GM12892 (cell line): Measurements from ENCODE around the gene KIAA0753.

Source experiments
- DNase-seq: peaks from one replicate; pipeline ENCODE4 v3.0.0; 2011; ENCODE audit not compliant: insufficient read length
- FAIRE-seq: peaks from 2 replicates; lab custom pipeline; 2011; peaks lifted over from hg19 to GRCh38; lab: Jason Lieb, UNC
- POLR2A ChIP-seq: IDR thresholded peaks from 2 replicates; pipeline ENCODE4 v1.6.1; 2011; ENCODE audit warnings: low read depth, low read length, control low read depth
- POLR2AphosphoS5 ChIP-seq: IDR thresholded peaks from 2 replicates; pipeline ENCODE4 v1.6.1; 2011; ENCODE audit warnings: low read depth, low read length, control low read depth
- TAF1 ChIP-seq: IDR thresholded peaks from 2 replicates; pipeline ENCODE4 v1.6.1; 2011; ENCODE audit warnings: low read depth, mild to moderate bottlenecking, control low read depth, low read length, borderline replicate concordance

KIAA0753 gene

GRCh38 chr17:6679241-6679640 lies 38.7 kb upstream of the KIAA0753 start:
- no peak for FAIRE-seq
- no peak for TF ChIP-seq POLR2AphosphoS5
- no peak for TF ChIP-seq POLR2A
- no peak for TF ChIP-seq TAF1
- no peak for DNase-seq

DNA sequence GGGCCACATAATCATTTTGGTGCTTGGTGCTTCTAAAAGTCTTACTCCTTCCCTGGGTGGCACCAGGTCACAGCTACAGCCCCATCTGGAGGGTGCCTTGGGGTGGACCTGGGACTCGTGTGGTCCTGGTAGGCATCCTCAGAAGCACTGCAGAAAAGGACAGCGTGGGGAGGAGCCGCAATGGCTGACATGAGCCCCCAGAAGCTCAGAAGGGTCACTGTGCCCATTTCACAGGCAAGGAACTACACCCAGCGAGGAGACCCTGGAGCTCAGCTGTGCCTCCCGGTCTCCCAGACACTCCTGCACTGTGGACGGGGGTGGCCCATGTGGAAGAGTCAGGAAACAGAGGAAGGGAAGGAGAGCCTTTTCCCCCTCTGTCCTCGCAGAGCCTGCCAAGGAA lies 37.4 kb upstream of the KIAA0753 start:
- no peak for FAIRE-seq
- TF ChIP-seq POLR2AphosphoS5 (no peak), POLR2A (no peak), TAF1 (no peak)

GRCh38 chr17:6677158-6677831 lies 36.8 kb upstream of the KIAA0753 start:
- DNase-seq (no peak), FAIRE-seq (no peak)
- no peak for TF ChIP-seq TAF1
- no peak for TF ChIP-seq POLR2A
- TF ChIP-seq POLR2AphosphoS5, result no peak

More for the DNA sequence above, 37.4 kb upstream of the KIAA0753 start:
- DNase-seq, result no peak

DNA sequence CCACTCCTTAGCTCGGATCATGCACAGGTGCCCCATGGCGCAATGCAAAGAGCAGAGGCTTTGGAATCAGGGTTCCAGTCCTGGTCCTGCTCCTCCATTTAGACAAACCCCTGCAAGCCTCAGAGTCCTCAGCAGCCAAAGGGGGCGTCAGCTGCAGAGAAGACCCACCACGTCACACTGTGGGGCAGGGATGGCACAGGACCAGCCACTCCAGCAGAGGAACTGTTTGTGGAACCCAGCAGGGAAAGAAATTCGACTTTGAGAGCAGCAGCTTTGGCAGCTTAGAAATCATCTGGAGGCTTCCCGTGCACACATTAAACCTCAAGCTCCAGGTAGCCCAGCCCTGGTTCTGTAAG lies 36.3 kb upstream of the KIAA0753 start:
- no peak for DNase-seq
- TF ChIP-seq POLR2AphosphoS5 (no peak), TAF1 (no peak)
- FAIRE-seq, result no peak

DNA sequence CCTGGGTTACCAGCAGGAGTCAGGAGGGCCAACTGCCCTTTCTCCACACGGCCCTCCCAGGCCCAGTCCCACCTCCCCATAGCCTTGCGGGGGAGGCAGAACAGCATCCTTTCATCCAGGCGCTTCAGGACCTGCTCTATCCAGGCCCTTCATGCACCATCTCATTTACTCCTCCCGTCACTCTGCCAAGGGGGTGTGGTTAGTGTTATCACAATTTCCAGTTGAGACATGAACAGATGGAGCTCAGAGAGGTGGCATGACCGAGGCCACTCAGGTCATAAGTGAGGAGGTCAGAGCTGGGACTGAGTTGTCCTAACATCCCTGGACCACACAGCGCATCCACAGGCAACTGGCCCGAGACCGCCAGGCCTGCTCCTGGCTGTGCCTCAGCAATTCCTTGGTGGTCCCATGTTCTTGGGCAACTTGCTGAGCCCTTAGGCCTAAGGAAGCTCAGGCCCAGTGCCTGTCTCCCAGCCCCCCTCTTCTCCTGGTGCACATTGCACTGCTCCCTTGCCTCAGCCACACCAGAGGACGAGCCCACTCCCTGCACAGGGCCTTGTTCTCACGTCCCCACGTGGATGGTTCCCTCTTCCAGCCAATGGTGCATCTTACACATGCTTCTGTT lies 34.8 kb upstream of the KIAA0753 start:
- DNase-seq (no peak), FAIRE-seq (no peak)
- TF ChIP-seq POLR2AphosphoS5, result no peak
- TF ChIP-seq POLR2A, result no peak
- TF ChIP-seq TAF1, result no peak

DNA sequence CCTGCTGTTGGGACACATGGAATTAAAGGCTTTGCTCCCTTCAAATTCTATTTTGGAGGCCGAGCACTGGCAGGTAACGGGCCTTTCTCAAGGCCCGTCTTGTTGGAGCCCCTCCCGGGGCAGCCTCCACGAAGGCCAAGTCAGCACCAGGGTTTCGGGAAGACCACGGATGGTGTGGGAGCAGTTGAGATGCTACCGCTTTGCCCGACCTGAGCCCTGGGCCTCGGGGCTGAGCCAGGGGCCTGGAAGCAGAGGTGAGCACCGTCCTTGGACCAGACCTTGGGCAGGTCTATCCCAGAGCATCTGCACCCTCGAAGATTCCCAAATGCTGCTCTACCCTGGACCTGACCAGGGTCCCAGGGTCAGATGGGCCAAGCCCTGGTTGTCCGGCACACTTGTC lies 34.1 kb upstream of the KIAA0753 start:
- no peak for DNase-seq
- FAIRE-seq, result no peak

GRCh38 chr17:6671431-6671830 lies 30.9 kb upstream of the KIAA0753 start:
- DNase-seq (no peak), FAIRE-seq (no peak)
- TF ChIP-seq POLR2A (no peak), TAF1 (no peak), POLR2AphosphoS5 (no peak)

More for the DNA sequence above, 34.1 kb upstream of the KIAA0753 start:
- TF ChIP-seq TAF1 (no peak), POLR2AphosphoS5 (no peak), POLR2A (no peak)

- no peak for FAIRE-seq
Measured at GRCh38 chr17:6670999-6671398, 30.5 kb upstream of the KIAA0753 start.

GRCh38 chr17:6670571-6670970 lies 30.1 kb upstream of the KIAA0753 start:
- TF ChIP-seq TAF1 (no peak), POLR2A (no peak), POLR2AphosphoS5 (no peak)
- FAIRE-seq (no peak), DNase-seq (no peak)

More at GRCh38 chr17:6670999-6671398, 30.5 kb upstream of the KIAA0753 start:
- no peak for TF ChIP-seq TAF1
- TF ChIP-seq POLR2AphosphoS5, result no peak
- no peak for TF ChIP-seq POLR2A
- no peak for DNase-seq

- FAIRE-seq (no peak), DNase-seq (no peak)
- no peak for TF ChIP-seq TAF1
- no peak for TF ChIP-seq POLR2A
- no peak for TF ChIP-seq POLR2AphosphoS5
Measured at GRCh38 chr17:6669479-6670212, 29.1 kb upstream of the KIAA0753 start.

GRCh38 chr17:6668727-6669425 lies 28.4 kb upstream of the KIAA0753 start:
- DNase-seq, result no peak
- no peak for FAIRE-seq
- no peak for TF ChIP-seq POLR2AphosphoS5
- TF ChIP-seq POLR2A, result no peak
- no peak for TF ChIP-seq TAF1

- no peak for FAIRE-seq
- no peak for TF ChIP-seq POLR2AphosphoS5
- no peak for DNase-seq
Measured at GRCh38 chr17:6668219-6668618, 27.7 kb upstream of the KIAA0753 start.
